HCT116 (cell line): ENCODE measurements around the gene GSAP. TPM values are rescaled to one million over a fixed set of nuclear protein-coding genes. Genes with fewer than 3 reads are reported as not detected.

Experiments used
- ATAC-seq: fragments of 200-7000 bp; cut with Tn5 transposase; 2 replicates; pipeline ENCODE4 v1.9.1; 2020; ENCODE audit warnings: mild to moderate bottlenecking, moderate library complexity
- BruUV-seq: library from RNA; stranded (reverse); fragments of 400-500 nt; replicated peaks from 2 replicates; lab custom pipeline; 2021; lab: Mats Ljungman, UMichigan
- CTCF ChIA-PET: fragments of 300-600 bp; sonication (Branson Sonifier 250); formaldehyde crosslinking; loops from one replicate; lab custom pipeline; 2021; ENCODE audit warnings: antibody characterized with exemption; lab: Charles Lee
- POLR2A ChIA-PET: fragments of 300-600, 350-600 bp; sonication (Branson Sonifier 250); formaldehyde crosslinking; loops from one replicate; lab custom pipeline; 2021; ENCODE audit warnings: antibody characterized with exemption; lab: Charles Lee
- RAD21 ChIA-PET, 2 experiments: fragments of 300-600 bp; sonication (Branson Sonifier 250); formaldehyde crosslinking; loops; one replicate each; lab custom pipeline; 2023; ENCODE audit warnings: low total read pairs in 2 of 2; ENCODE audit not compliant: uncharacterized antibody in 2 of 2, unreplicated experiment in 2 of 2, low non-redundant PET in 1 of 2; lab: Charles Lee
- DNase-seq: peaks from one replicate; pipeline ENCODE4 v3.0.0-alpha.2; 2010; ENCODE audit warnings: low read depth, low spot score
- H2AFZ ChIP-seq: fragments of 200-600 bp; shearing (Covaris generic), sonication (generic); 2 replicates; pipeline ENCODE4 v1.6.1; 2017; ENCODE audit warnings: low read depth, mixed run types, mixed read lengths, antibody characterized with exemption, low read length; ENCODE audit not compliant: poor library complexity, severe bottlenecking
- H3K27ac ChIP-seq: 2 replicates; pipeline ENCODE4 v1.5.1; 2012; ENCODE audit warnings: low read depth, low read length
- H3K27me3 ChIP-seq: fragments of 200-600 bp; sonication (generic); 2 replicates; pipeline ENCODE4 v1.6.1; 2016; ENCODE audit warnings: mixed run types, low read length, mixed read lengths; ENCODE audit not compliant: insufficient read depth
- H3K36me3 ChIP-seq, 2 experiments: fragments of 200-500 bp in 1 of 2; fragments of 200-600 bp in 1 of 2; sonication (Bioruptor generic) in 1 of 2; sonication (generic) in 1 of 2; 2 replicates each; pipeline versions ENCODE4 v1.5.1 to v1.6.1; 2014 to 2016; ENCODE audit warnings: low read length in 2 of 2, inconsistent platforms in 1 of 2, mixed read lengths in 1 of 2, mixed run types in 1 of 2; ENCODE audit not compliant: insufficient read depth in 2 of 2, control insufficient read depth in 1 of 2
- H3K4me1 ChIP-seq, 2 experiments: fragments of 200-600 bp in 1 of 2; sonication (generic) in 1 of 2; 2 replicates each; pipeline versions ENCODE4 v1.5.1 to v1.6.1; 2012 to 2017; ENCODE audit warnings: low read length in 2 of 2, inconsistent platforms in 1 of 2, mild to moderate bottlenecking in 1 of 2, mixed read lengths in 1 of 2, mixed run types in 1 of 2, moderate library complexity in 1 of 2; ENCODE audit not compliant: insufficient read depth in 2 of 2, control insufficient read depth in 1 of 2
- H3K4me2 ChIP-seq: fragments of 200-600 bp; sonication (generic); 2 replicates; pipeline ENCODE4 v1.6.1; 2017; ENCODE audit warnings: mixed run types, low read length, mixed read lengths
- H3K4me3 ChIP-seq, 2 experiments: fragments of 200-600 bp in 1 of 2; sonication (generic) in 1 of 2; replicated peaks in 1 of 2; 2 replicates each; pipeline ENCODE4 v1.5.1; 2011 to 2016; ENCODE audit warnings: low read length in 2 of 2, control low read depth in 1 of 2, low read depth in 1 of 2, mild to moderate bottlenecking in 1 of 2, mixed read lengths in 1 of 2, mixed run types in 1 of 2
- H3K79me2 ChIP-seq: fragments of 200-600 bp; sonication (generic); 2 replicates; pipeline ENCODE4 v1.6.1; 2017; ENCODE audit warnings: mild to moderate bottlenecking, mixed run types, low read length, moderate library complexity, mixed read lengths; ENCODE audit not compliant: insufficient read depth
- H3K9ac ChIP-seq: fragments of 200-600 bp; sonication (generic); 2 replicates; pipeline ENCODE4 v1.6.1; 2016; ENCODE audit warnings: low read length, mixed read lengths
- H3K9me2 ChIP-seq: fragments of 200-600 bp; sonication (generic), shearing (Covaris generic); 2 replicates; pipeline ENCODE4 v1.6.1; 2017; ENCODE audit warnings: mixed run types, mild to moderate bottlenecking, moderate library complexity; ENCODE audit not compliant: insufficient read depth
- H3K9me3 ChIP-seq, 2 experiments: fragments of 200-500 bp in 1 of 2; fragments of 200-600 bp in 1 of 2; sonication (Bioruptor generic) in 1 of 2; sonication (generic) in 1 of 2; 2 replicates each; pipeline ENCODE4 v1.6.1; 2014 to 2017; ENCODE audit warnings: low read length in 2 of 2, mixed read lengths in 2 of 2, inconsistent platforms in 1 of 2, low read depth in 1 of 2, mild to moderate bottlenecking in 1 of 2, mixed run types in 1 of 2, moderate library complexity in 1 of 2; ENCODE audit not compliant: control insufficient read depth in 1 of 2, insufficient read depth in 1 of 2
- H4K20me1 ChIP-seq: fragments of 200-600 bp; sonication (generic), shearing (Covaris generic); 2 replicates; pipeline ENCODE4 v1.6.1; 2017; ENCODE audit warnings: mixed run types, mild to moderate bottlenecking, moderate library complexity; ENCODE audit not compliant: insufficient read depth
- CBX3 ChIP-seq: IDR thresholded peaks from 2 replicates; pipeline ENCODE4 v1.6.1; 2012; ENCODE audit warnings: low read depth
- CEBPB ChIP-seq: IDR thresholded peaks from 2 replicates; pipeline ENCODE4 v1.6.1; 2012; ENCODE audit warnings: low read depth
- EZH2 ChIP-seq: fragments of 200-600 bp; sonication (generic); IDR thresholded peaks from 2 replicates; pipeline ENCODE4 v1.6.1; 2017; ENCODE audit warnings: antibody characterized with exemption, mixed run types
- EZH2phosphoT487 ChIP-seq: fragments of 200-600 bp; IDR thresholded peaks from 2 replicates; pipeline ENCODE4 v1.6.1; 2018; ENCODE audit warnings: antibody characterized with exemption, borderline replicate concordance
- FOSL1 ChIP-seq: IDR thresholded peaks from 2 replicates; pipeline ENCODE4 v1.6.1; 2012; ENCODE audit warnings: low read depth
- SP1 ChIP-seq: IDR thresholded peaks from 2 replicates; pipeline ENCODE4 v1.6.1; 2012; ENCODE audit warnings: low read depth
- ZFX ChIP-seq: fragments of 450-650 bp; IDR thresholded peaks from 2 replicates; pipeline ENCODE4 v1.6.1; 2017
- intact Hi-C: fragments of 100-400 bp; cut with micrococcal nuclease; formaldehyde crosslinking; loops from 2 replicates; pipeline ENCODE4 v1.10.0; 2022
- total RNA-seq: library from RNA; stranded (reverse); gene quantifications from one replicate; pipeline ENCODE4 v1.2.1, GENCODE V29; 2021; ENCODE audit not compliant: unreplicated experiment
- TF ChIP-seq, protein P1 (sequence below): IDR thresholded peaks from 2 replicates; pipeline ENCODE4 v1.6.1; 2011; ENCODE audit warnings: mild to moderate bottlenecking, low read length, moderate library complexity; ENCODE audit not compliant: insufficient replicate concordance; ENCODE audit errors: extremely low read depth
- TF ChIP-seq, protein P2 (sequence below): IDR thresholded peaks from 2 replicates; pipeline ENCODE4 v1.6.1; 2012
- TF ChIP-seq, protein P3 (sequence below): IDR thresholded peaks from 2 replicates; pipeline ENCODE4 v1.6.1; 2012
- TF ChIP-seq, protein P4 (sequence below): IDR thresholded peaks from 2 replicates; pipeline ENCODE4 v1.6.1; 2012; ENCODE audit warnings: low read depth

GSAP gene
- total RNA-seq, 1 experiment from 2014 or later: not detected

DNA sequence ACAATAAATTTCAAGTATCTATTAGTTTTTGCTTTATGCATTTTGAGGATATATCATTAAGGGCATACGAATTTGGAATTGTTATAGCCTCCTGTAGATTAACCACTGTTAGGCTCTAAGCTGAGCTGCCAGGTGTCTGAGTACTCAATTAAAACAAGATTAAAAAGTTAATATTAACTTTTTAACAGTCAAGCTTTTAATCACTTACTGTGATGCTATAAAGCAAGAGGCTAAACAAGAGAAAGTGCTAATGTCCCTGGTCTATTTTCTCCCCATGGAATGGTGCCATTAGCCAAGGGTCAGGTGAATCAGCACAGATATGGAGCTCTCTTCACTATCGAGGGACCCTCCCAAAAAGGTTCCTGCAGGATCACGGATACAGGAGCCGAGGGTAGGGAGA, 9.7 kb downstream of the GSAP start (continued):
- no peak for TF ChIP-seq CBX3

DNA sequence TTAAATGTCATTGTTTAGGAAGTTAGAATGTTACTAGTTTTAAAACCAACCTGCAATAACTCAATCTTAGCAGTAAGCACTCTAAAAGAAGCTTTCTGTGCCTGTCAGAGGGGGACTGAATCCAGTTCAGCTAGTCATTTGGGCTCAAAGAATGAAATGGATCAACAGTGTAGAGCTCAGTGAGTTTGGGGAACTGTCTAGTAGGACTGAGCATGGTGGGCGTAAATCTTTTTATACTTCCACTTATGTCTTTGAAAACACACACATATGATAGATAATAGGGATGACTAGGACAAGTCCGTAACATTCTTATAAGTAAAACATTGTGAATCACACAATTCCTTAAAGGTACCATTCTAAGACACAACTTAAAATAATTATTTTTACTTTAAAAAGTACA, 11.5 kb downstream of the GSAP start:
- ChIA-PET CTCF (no interaction called here), RAD21 (no interaction called here), POLR2A (no interaction called here)
- BruUV-seq: no TSS peak
- DNase-seq: no peak
- Histone ChIP-seq H2AFZ (peak overlapping the region; percentile 59), H3K27ac (no peak overlapping the region), H3K79me2 (no peaks in the 10 kb centered on the region), H3K9ac (no peak overlapping the region), H3K27me3 (no peaks in the 10 kb centered on the region), H3K9me2 (no peaks in the 10 kb centered on the region), H3K4me2 (no peak overlapping the region), H3K4me3 (no peak overlapping the region), H3K4me1 (peaks cover 3 to 10% of the 10 kb centered on the region in 2 experiments), H4K20me1 (no peaks in the 10 kb centered on the region), H3K9me3 (no peaks in the 10 kb centered on the region), H3K36me3 (no peaks in the 10 kb centered on the region)
- TF ChIP-seq, protein P1, sequence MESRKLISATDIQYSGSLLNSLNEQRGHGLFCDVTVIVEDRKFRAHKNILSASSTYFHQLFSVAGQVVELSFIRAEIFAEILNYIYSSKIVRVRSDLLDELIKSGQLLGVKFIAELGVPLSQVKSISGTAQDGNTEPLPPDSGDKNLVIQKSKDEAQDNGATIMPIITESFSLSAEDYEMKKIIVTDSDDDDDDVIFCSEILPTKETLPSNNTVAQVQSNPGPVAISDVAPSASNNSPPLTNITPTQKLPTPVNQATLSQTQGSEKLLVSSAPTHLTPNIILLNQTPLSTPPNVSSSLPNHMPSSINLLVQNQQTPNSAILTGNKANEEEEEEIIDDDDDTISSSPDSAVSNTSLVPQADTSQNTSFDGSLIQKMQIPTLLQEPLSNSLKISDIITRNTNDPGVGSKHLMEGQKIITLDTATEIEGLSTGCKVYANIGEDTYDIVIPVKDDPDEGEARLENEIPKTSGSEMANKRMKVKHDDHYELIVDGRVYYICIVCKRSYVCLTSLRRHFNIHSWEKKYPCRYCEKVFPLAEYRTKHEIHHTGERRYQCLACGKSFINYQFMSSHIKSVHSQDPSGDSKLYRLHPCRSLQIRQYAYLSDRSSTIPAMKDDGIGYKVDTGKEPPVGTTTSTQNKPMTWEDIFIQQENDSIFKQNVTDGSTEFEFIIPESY: no peak
- TF ChIP-seq, protein P2, sequence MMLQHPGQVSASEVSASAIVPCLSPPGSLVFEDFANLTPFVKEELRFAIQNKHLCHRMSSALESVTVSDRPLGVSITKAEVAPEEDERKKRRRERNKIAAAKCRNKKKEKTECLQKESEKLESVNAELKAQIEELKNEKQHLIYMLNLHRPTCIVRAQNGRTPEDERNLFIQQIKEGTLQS: no peak
- TF ChIP-seq EZH2phosphoT487: no peak
- no peak for TF ChIP-seq FOSL1
- intact Hi-C loops: no loop called here
- ATAC-seq: no peak

DNA sequence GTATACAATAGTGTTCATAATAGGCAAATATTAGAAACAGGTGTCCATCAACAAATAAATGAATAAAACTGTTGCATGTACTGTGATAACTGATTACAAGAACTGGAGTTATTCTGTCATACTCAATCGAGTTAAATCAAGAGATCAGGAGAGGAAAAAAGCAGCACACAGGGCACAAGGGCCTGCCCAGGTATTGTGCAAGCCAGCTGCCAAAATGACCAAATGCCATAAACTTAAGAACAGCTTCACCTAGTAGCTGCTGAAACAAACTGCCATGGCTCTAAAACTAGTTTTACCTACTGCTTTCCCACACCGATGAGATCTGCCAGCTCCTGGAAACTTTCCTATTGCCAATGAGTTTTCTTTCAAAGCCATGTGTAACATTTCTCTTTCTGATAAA, 12.2 kb downstream of the GSAP start:
- no peaks in the 10 kb centered on the region for H3K9me2 ChIP-seq
- BruUV-seq: no TSS peak
- no peak overlapping the region for H3K4me3 ChIP-seq
- H3K79me2 ChIP-seq: no peaks in the 10 kb centered on the region
- H3K9me3 ChIP-seq: no peaks in the 10 kb centered on the region
- no peak overlapping the region for H3K27ac ChIP-seq
- no peaks in the 10 kb centered on the region for H4K20me1 ChIP-seq
- H2AFZ ChIP-seq: peak overlapping the region; percentile 59
- POLR2A ChIA-PET: no interaction called here
- DNase-seq: no peak
- no peaks in the 10 kb centered on the region for H3K36me3 ChIP-seq
- CTCF ChIA-PET: no interaction called here
- intact Hi-C loops: no loop called here
- no peak overlapping the region for H3K9ac ChIP-seq
- peaks cover 0 to 3% of the 10 kb centered on the region in 2 experiments; a peak in 2 of 4 replicates for H3K4me1 ChIP-seq
- ATAC-seq: no peak
- no peaks in the 10 kb centered on the region for H3K27me3 ChIP-seq
- no peak overlapping the region for H3K4me2 ChIP-seq
- RAD21 ChIA-PET: no interaction called here
- TF ChIP-seq EZH2phosphoT487 (no peak), ZFX (no peak), CEBPB (no peak), EZH2 (no peak), SP1 (no peak)
- TF ChIP-seq, protein P3, sequence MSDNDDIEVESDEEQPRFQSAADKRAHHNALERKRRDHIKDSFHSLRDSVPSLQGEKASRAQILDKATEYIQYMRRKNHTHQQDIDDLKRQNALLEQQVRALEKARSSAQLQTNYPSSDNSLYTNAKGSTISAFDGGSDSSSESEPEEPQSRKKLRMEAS: no peak
- TF ChIP-seq, protein P4, sequence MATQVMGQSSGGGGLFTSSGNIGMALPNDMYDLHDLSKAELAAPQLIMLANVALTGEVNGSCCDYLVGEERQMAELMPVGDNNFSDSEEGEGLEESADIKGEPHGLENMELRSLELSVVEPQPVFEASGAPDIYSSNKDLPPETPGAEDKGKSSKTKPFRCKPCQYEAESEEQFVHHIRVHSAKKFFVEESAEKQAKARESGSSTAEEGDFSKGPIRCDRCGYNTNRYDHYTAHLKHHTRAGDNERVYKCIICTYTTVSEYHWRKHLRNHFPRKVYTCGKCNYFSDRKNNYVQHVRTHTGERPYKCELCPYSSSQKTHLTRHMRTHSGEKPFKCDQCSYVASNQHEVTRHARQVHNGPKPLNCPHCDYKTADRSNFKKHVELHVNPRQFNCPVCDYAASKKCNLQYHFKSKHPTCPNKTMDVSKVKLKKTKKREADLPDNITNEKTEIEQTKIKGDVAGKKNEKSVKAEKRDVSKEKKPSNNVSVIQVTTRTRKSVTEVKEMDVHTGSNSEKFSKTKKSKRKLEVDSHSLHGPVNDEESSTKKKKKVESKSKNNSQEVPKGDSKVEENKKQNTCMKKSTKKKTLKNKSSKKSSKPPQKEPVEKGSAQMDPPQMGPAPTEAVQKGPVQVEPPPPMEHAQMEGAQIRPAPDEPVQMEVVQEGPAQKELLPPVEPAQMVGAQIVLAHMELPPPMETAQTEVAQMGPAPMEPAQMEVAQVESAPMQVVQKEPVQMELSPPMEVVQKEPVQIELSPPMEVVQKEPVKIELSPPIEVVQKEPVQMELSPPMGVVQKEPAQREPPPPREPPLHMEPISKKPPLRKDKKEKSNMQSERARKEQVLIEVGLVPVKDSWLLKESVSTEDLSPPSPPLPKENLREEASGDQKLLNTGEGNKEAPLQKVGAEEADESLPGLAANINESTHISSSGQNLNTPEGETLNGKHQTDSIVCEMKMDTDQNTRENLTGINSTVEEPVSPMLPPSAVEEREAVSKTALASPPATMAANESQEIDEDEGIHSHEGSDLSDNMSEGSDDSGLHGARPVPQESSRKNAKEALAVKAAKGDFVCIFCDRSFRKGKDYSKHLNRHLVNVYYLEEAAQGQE: no peak
